Loucy (cell line): ENCODE measurements around the gene ACAT2.

Experiments used
- H2AFZ ChIP-seq: fragments of 200-600 bp; sonication (generic); 2 replicates; pipeline ENCODE4 v1.6.0; 2016; ENCODE audit warnings: antibody characterized with exemption, mild to moderate bottlenecking, low read length, moderate library complexity
- H3F3A ChIP-seq: fragments of 200-600 bp; 2 replicates; pipeline ENCODE4 v1.6.0; 2016; ENCODE audit warnings: antibody characterized with exemption, low read depth, mild to moderate bottlenecking
- H3K27me3 ChIP-seq: fragments of 200-600 bp; sonication (generic); 2 replicates; pipeline ENCODE4 v1.6.1; 2014; ENCODE audit warnings: low read length, mild to moderate bottlenecking; ENCODE audit not compliant: insufficient read depth, poor library complexity, severe bottlenecking
- H3K36me3 ChIP-seq: fragments of 200-600 bp; sonication (generic); 2 replicates; pipeline ENCODE4 v1.6.1; 2016; ENCODE audit warnings: low read length; ENCODE audit not compliant: insufficient read depth
- H3K4me1 ChIP-seq: fragments of 200-600 bp; sonication (generic); 2 replicates; pipeline ENCODE4 v1.5.1; 2014; ENCODE audit warnings: low read length, mild to moderate bottlenecking; ENCODE audit not compliant: insufficient read depth, poor library complexity, severe bottlenecking
- H3K4me2 ChIP-seq: fragments of 200-600 bp; sonication (generic); 2 replicates; pipeline ENCODE4 v1.6.0; 2014; ENCODE audit warnings: antibody characterized with exemption, low read length, low read depth, mild to moderate bottlenecking; ENCODE audit not compliant: poor library complexity, severe bottlenecking
- H3K4me3 ChIP-seq: fragments of 200-600 bp; sonication (generic); 2 replicates; pipeline ENCODE4 v1.5.1; 2014; ENCODE audit warnings: low read length, mild to moderate bottlenecking, mixed read lengths; ENCODE audit not compliant: poor library complexity, severe bottlenecking
- H3K79me2 ChIP-seq: fragments of 200-600 bp; sonication (generic); 2 replicates; pipeline ENCODE4 v1.6.1; 2014; ENCODE audit warnings: low read length; ENCODE audit not compliant: insufficient read depth
- H3K9ac ChIP-seq: fragments of 200-600 bp; sonication (generic); 2 replicates; pipeline ENCODE4 v1.6.0; 2014; ENCODE audit warnings: mild to moderate bottlenecking, low read depth, low read length, moderate library complexity; ENCODE audit not compliant: poor library complexity, severe bottlenecking
- H3K9me2 ChIP-seq: fragments of 200-600 bp; sonication (generic); replicated peaks from 2 replicates; pipeline ENCODE4 v1.6.1; 2016; ENCODE audit warnings: low read depth, low read length, mixed read lengths
- H3K9me3 ChIP-seq: fragments of 200-600 bp; sonication (generic); 2 replicates; pipeline ENCODE4 v1.6.1; 2014; ENCODE audit warnings: mild to moderate bottlenecking, antibody characterized with exemption, low read length, low read depth; ENCODE audit not compliant: insufficient read depth
- H4K20me1 ChIP-seq: fragments of 200-600 bp; sonication (generic); 2 replicates; pipeline ENCODE4 v1.6.0; 2014; ENCODE audit warnings: antibody characterized with exemption, low read length, mild to moderate bottlenecking; ENCODE audit not compliant: insufficient read depth, poor library complexity, severe bottlenecking
- EZH2phosphoT487 ChIP-seq: fragments of 200-600 bp; IDR thresholded peaks from 2 replicates; pipeline ENCODE4 v1.6.1; 2018; ENCODE audit warnings: antibody characterized with exemption, mild to moderate bottlenecking, moderate library complexity, borderline replicate concordance
- TF ChIP-seq, protein P1 (sequence below): fragments of 200-600 bp; sonication (generic); conservative IDR thresholded peaks from 2 replicates; pipeline ENCODE4 v1.5.1; 2014; ENCODE audit warnings: mild to moderate bottlenecking, antibody characterized with exemption, low read length

The ACAT2 gene

DNA sequence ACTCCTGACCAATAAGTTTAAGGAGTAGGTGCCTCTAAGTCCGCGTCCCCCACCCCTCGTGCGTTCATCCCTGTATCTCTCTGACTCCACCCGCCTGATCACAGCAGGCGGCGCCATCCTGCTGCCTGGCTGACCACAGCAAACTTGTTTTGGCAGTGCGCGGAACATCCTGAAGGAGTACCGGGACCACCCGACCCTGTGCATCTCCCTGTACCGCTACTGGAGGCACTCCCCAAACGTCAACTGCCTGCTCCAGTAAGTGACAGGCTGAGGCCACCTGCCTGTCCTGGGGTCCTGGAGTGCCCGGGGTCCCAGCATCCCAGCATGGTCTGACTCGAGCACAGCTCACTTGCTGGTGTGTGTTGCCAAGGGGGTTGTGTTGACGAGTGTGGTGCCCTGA lies 57.3 kb downstream of the ACAT2 start:
- Histone ChIP-seq H3K9me2 (no peaks in the 10 kb centered on the region), H3K9ac (no peak overlapping the region), H3K9me3 (no peaks in the 10 kb centered on the region), H2AFZ (no peak overlapping the region), H3K27me3 (no peaks in the 10 kb centered on the region), H4K20me1 (no peaks in the 10 kb centered on the region), H3K79me2 (no peaks in the 10 kb centered on the region), H3K4me1 (peaks cover 5% of the 10 kb centered on the region), H3K4me3 (no peak overlapping the region), H3F3A (no peaks in the 10 kb centered on the region), H3K4me2 (no peak overlapping the region), H3K36me3 (no peaks in the 10 kb centered on the region)
- TF ChIP-seq, protein P1, sequence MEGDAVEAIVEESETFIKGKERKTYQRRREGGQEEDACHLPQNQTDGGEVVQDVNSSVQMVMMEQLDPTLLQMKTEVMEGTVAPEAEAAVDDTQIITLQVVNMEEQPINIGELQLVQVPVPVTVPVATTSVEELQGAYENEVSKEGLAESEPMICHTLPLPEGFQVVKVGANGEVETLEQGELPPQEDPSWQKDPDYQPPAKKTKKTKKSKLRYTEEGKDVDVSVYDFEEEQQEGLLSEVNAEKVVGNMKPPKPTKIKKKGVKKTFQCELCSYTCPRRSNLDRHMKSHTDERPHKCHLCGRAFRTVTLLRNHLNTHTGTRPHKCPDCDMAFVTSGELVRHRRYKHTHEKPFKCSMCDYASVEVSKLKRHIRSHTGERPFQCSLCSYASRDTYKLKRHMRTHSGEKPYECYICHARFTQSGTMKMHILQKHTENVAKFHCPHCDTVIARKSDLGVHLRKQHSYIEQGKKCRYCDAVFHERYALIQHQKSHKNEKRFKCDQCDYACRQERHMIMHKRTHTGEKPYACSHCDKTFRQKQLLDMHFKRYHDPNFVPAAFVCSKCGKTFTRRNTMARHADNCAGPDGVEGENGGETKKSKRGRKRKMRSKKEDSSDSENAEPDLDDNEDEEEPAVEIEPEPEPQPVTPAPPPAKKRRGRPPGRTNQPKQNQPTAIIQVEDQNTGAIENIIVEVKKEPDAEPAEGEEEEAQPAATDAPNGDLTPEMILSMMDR, result no peak
- no peak for TF ChIP-seq EZH2phosphoT487

DNA sequence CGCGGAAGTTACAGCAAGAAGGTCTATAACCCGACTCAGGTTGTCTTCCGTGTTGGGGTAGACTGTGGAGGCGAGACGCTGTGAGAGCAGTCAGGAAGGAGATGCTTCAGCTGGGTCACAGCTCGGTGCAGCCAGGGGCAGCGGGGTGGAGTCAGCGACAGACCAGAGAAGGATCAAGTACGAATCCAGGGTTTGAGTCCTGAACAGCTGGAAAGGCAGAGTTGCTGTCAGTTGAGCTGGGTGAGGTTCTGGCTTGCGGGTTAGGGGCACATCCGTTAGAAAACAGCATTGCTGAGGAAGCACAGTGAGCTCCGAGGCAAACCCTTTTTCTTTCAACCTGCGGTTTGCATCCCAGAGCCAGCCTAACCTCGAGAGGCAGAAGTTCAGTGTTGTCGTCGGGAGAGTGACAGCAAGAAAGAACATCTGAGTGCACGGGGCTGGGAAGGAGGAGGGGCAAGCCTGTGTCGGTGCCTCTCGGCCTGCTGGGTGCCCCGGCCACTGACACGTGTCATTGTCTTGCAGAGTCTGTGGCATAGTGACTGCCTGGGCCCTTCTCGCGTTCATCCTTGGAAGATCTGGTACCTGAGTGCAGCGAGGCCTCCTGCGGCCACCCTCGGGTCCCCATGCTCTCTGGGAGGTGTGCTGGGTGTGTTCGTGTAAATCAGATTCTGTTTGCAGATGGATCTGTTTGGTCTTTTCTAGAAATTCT lies 58.2 kb downstream of the ACAT2 start:
- H3K4me1 ChIP-seq, result peaks cover 5% of the 10 kb centered on the region
- no peaks in the 10 kb centered on the region for H3K79me2 ChIP-seq
- H3K27me3 ChIP-seq, result no peaks in the 10 kb centered on the region
- no peaks in the 10 kb centered on the region for H3F3A ChIP-seq
- H3K9me3 ChIP-seq, result no peaks in the 10 kb centered on the region
- TF ChIP-seq, protein P1, result no peak
- TF ChIP-seq EZH2phosphoT487, result no peak
- no peak overlapping the region for H3K4me3 ChIP-seq
- H2AFZ ChIP-seq, result no peak overlapping the region
- H3K9me2 ChIP-seq, result no peaks in the 10 kb centered on the region
- no peaks in the 10 kb centered on the region for H4K20me1 ChIP-seq
- no peak overlapping the region for H3K4me2 ChIP-seq
- H3K36me3 ChIP-seq, result no peaks in the 10 kb centered on the region
- no peak overlapping the region for H3K9ac ChIP-seq

DNA sequence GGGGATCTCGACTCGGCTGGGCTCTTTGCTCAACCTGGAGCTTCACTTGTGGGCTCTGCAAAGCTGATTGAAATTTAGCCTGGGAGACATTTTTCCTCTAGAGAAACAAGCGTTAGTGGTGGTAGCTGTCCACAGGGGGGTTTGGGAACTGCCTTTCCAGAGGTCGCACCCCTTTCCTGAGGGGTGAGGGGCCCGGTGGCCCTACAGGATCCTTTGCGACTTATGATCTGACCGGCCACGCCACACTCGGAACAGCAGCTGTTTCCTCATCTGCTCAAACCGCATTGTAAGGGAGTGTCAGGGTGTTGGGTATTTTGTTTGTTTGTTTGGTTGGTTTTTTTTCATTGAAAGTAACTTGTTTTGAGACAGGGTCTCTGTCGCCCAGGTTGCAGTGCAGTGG lies 59.3 kb downstream of the ACAT2 start:
- Histone ChIP-seq H4K20me1 (no peaks in the 10 kb centered on the region), H3K27me3 (no peaks in the 10 kb centered on the region), H3K9ac (no peak overlapping the region), H3K9me2 (no peaks in the 10 kb centered on the region), H3K9me3 (no peaks in the 10 kb centered on the region), H3K36me3 (no peaks in the 10 kb centered on the region), H3K4me3 (no peak overlapping the region), H3K4me1 (peaks cover 5% of the 10 kb centered on the region), H3F3A (no peaks in the 10 kb centered on the region), H2AFZ (no peak overlapping the region), H3K79me2 (no peaks in the 10 kb centered on the region), H3K4me2 (no peak overlapping the region)
- no peak for TF ChIP-seq EZH2phosphoT487
- TF ChIP-seq, protein P1, result no peak
